ENCODE results near the gene RPL28. TPM values are rescaled to one million over a fixed set of nuclear protein-coding genes. Genes with fewer than 3 reads are reported as not detected.
A peak's percentile ranks its signal among the peaks of the same experiment; 100 is the strongest.

RPL28 gene
- total RNA-seq, 1 experiment from 2014 or later: 2,816 TPM

DNA sequence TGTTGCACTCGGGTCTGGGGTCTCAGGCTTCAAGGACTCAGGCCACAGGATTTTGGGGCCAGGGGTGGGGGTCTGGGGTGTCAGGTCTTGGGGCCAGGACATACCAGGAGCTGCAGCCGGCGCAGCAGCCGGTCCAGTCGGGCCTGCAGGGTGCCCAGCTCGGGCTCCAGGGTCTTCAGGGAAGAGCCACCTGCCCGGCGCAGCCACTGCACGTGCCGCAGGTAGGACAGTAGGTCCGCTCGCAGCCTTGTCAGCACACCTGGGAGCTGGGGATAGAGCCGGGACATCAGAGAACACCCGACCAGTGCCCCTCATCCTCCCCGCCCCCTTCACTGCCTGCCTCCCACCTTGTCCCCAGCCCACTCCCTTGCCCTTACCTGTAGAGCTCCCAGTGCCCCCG, 17.6 kb upstream of the RPL28 start:
- POLR2A ChIA-PET: interaction anchor here (0.7 to 2.5 kb wide), 3 partner anchors 16 to 29 kb away, joined by 3 to 10 read pairs (median 5); partner anchors contain the start of genes KMT5C and TMEM238
- H3K27ac Mint-ChIP-seq (ENCODE audit: low read depth, unreplicated experiment): no peak overlapping the region
- BruUV-seq (replicated peaks): no TSS peak
- no peak overlapping the region for H3K4me3 Mint-ChIP-seq (ENCODE audit: unreplicated experiment)
- no peaks in the 10 kb centered on the region for H3K9me3 Mint-ChIP-seq (ENCODE audit: unreplicated experiment)
- intact Hi-C loops (cut with micrococcal nuclease): no loop called here
- TF ChIP-seq, protein P1, sequence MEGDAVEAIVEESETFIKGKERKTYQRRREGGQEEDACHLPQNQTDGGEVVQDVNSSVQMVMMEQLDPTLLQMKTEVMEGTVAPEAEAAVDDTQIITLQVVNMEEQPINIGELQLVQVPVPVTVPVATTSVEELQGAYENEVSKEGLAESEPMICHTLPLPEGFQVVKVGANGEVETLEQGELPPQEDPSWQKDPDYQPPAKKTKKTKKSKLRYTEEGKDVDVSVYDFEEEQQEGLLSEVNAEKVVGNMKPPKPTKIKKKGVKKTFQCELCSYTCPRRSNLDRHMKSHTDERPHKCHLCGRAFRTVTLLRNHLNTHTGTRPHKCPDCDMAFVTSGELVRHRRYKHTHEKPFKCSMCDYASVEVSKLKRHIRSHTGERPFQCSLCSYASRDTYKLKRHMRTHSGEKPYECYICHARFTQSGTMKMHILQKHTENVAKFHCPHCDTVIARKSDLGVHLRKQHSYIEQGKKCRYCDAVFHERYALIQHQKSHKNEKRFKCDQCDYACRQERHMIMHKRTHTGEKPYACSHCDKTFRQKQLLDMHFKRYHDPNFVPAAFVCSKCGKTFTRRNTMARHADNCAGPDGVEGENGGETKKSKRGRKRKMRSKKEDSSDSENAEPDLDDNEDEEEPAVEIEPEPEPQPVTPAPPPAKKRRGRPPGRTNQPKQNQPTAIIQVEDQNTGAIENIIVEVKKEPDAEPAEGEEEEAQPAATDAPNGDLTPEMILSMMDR (IDR thresholded peaks at IDR 0.05; ENCODE audit: unreplicated experiment): no peak
- CTCF ChIA-PET: interaction anchor here (0.6 to 1.3 kb wide), 3 partner anchors 15 to 209 kb away, joined by 3 to 5 read pairs (median 5); no protein-coding TSS in a partner anchor
- peaks cover 15% of the 10 kb centered on the region for H3K4me1 Mint-ChIP-seq (ENCODE audit: insufficient read depth, unreplicated experiment)
- DNase-seq (ENCODE audit: unreplicated experiment): no peak
- peaks cover 10% of the 10 kb centered on the region for H3K36me3 Mint-ChIP-seq (ENCODE audit: insufficient read depth, unreplicated experiment)
- H3K27me3 Mint-ChIP-seq (ENCODE audit: insufficient read depth, unreplicated experiment): peaks cover 17% of the 10 kb centered on the region

DNA sequence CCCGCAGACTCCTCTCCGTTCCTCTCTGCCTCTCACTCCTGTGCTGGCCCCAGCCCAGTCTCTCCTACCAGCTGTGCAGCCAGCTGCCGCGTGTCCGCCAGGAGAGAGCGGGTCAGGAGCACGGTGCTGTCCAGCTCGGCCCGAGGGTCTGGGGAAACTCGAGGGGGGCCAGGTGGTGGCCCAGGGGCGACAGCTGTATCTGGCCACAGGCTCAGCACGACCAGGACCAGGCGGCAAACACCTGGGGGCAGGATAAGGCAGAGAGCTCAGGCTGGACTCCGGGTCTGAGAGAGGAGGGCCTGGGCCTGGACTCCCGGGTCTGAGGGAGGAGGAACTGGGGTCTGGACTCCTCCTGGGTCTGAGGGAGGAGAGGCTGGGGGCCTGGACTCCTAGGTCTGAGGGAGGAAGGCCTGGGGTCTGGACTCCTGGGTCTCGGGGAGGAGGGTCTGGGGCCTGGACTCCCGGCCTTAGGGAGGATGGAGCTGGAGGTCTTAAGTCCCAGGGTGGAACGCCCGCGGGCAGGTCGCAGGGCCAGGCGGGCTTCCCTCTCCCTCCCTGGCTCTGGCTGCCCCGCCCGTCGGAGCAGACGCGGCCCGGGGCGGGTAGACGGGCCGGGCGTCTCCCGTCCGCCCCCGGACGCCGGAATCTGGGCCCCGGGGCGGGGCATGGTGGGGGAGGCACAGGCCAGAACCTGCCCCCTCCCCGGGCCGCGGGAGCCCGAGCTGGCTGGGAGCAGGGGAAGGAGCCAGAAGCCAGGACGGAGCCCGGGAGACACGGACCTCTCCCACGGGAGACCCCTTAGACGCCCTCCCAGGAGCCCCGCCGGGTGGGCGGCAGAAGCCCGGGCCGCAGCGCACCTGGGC, 16.8 kb upstream of the RPL28 start:
- Mint-ChIP-seq H3K36me3 (ENCODE audit: insufficient read depth, unreplicated experiment) (peaks cover 10% of the 10 kb centered on the region), H3K4me3 (ENCODE audit: unreplicated experiment) (peak overlapping the region; percentile 41), H3K9me3 (ENCODE audit: unreplicated experiment) (no peaks in the 10 kb centered on the region), H3K27ac (ENCODE audit: low read depth, unreplicated experiment) (no peak overlapping the region), H3K27me3 (ENCODE audit: insufficient read depth, unreplicated experiment) (peaks cover 24% of the 10 kb centered on the region), H3K4me1 (ENCODE audit: insufficient read depth, unreplicated experiment) (peaks cover 20% of the 10 kb centered on the region)
- intact Hi-C loops (cut with micrococcal nuclease): no loop called here
- TF ChIP-seq, protein P1 (IDR thresholded peaks at IDR 0.05; ENCODE audit: unreplicated experiment): no peak
- peak; percentile 46 for DNase-seq (ENCODE audit: unreplicated experiment)
- BruUV-seq (replicated peaks): no TSS peak
- POLR2A ChIA-PET: interaction anchor here (0.7 to 2.5 kb wide), 4 partner anchors 15 to 30 kb away, joined by 3 to 10 read pairs (median 4); partner anchors contain the start of genes KMT5C and TMEM238
- CTCF ChIA-PET: interaction anchor here (0.5 to 1.3 kb wide), 9 partner anchors 12 to 325 kb away, joined by 3 to 5 read pairs (median 3); no protein-coding TSS in a partner anchor

DNA sequence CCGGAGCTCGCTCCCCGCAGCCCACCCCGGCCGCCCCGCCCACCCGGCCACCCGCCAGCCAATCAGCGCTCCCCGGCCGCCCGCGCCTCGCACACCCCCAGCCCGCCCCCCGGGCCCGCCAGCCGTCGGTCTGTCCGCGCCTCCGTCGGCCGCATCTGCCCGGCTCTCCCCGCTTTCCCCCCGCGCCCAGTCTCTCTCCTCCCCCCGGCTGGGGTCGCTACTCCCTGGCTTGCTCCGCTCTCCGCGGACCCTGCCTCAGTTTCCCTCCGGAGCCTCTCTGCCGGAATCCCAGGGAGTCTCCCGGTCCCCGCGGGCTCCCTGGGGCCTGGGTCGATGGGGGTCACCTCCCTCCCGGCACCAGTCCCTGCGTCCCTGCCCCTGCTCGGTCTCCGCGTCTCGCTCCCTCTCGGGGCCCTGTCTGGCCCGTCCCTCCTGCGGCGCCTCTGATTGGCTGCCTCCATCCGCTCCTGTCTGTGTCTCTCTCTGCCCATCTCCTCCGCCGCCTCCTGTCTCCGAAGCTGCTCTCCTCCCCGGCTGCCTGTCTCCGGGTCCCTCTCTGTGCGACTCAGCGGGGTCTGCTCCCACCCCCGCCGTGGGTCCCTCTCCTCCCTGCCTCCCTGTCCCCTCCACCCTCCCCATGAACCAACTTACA, 16.0 kb upstream of the RPL28 start:
- Mint-ChIP-seq H3K4me3 (ENCODE audit: unreplicated experiment) (peak overlapping the region; percentile 78), H3K9me3 (ENCODE audit: unreplicated experiment) (no peaks in the 10 kb centered on the region), H3K36me3 (ENCODE audit: insufficient read depth, unreplicated experiment) (peaks cover 10% of the 10 kb centered on the region), H3K27ac (ENCODE audit: low read depth, unreplicated experiment) (no peak overlapping the region), H3K27me3 (ENCODE audit: insufficient read depth, unreplicated experiment) (peaks cover 28% of the 10 kb centered on the region), H3K4me1 (ENCODE audit: insufficient read depth, unreplicated experiment) (peaks cover 22% of the 10 kb centered on the region)
- ChIA-PET POLR2A (interaction anchor here (0.6 to 2.5 kb wide), 6 partner anchors 12 to 1395 kb away, joined by 3 to 10 read pairs (median 4); partner anchors contain the start of gene KMT5C), CTCF (interaction anchor here (0.6 to 1.3 kb wide), 5 partner anchors 14 to 68 kb away, joined by 3 to 5 read pairs (median 3); no protein-coding TSS in a partner anchor)
- peak; percentile 56 for DNase-seq (ENCODE audit: unreplicated experiment)
- intact Hi-C loops (cut with micrococcal nuclease): no loop called here
- BruUV-seq (replicated peaks): no TSS peak
- TF ChIP-seq, protein P1 (IDR thresholded peaks at IDR 0.05; ENCODE audit: unreplicated experiment): no peak
